ENCODE data around the gene STEAP1B.

GRCh38 chr7:22375359-22376048 lies 124.5 kb downstream of the STEAP1B start:
- TF ChIP-seq CTCF (IDR thresholded peaks at IDR 0.05; ENCODE audit: insufficient read depth, low read depth, low read length) (no peak), EZH2 (IDR thresholded peaks at IDR 0.05; ENCODE audit: insufficient read depth, low read length) (no peak)

Measured in astrocyte (in vitro differentiated cells and primary cell).